ENCODE results near the gene ST6GALNAC3.

- TF ChIP-seq ZNF398 (tag by site-specific recombination; IDR thresholded peaks at IDR 0.05) (no peak), ZBTB1 (tag by site-specific recombination; IDR thresholded peaks at IDR 0.05) (no peak)
- TF ChIP-seq, protein P1, sequence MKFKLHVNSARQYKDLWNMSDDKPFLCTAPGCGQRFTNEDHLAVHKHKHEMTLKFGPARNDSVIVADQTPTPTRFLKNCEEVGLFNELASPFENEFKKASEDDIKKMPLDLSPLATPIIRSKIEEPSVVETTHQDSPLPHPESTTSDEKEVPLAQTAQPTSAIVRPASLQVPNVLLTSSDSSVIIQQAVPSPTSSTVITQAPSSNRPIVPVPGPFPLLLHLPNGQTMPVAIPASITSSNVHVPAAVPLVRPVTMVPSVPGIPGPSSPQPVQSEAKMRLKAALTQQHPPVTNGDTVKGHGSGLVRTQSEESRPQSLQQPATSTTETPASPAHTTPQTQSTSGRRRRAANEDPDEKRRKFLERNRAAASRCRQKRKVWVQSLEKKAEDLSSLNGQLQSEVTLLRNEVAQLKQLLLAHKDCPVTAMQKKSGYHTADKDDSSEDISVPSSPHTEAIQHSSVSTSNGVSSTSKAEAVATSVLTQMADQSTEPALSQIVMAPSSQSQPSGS (tag by site-specific recombination; IDR thresholded peaks at IDR 0.05; ENCODE audit: low read depth): no peak
Measured at GRCh38 chr1:76585980-76586674, 511.6 kb downstream of the ST6GALNAC3 start.

Measured in HEK293 (cell line).